GM12873 (cell line): Measurements from ENCODE around the gene OR11G2.

ENCODE experiments used
- CTCF ChIP-seq: IDR thresholded peaks from 2 replicates; pipeline ENCODE4 v1.5.1; 2012; ENCODE audit warnings: low read depth, mild to moderate bottlenecking, moderate library complexity, low read length, control low read depth; ENCODE audit not compliant: insufficient read depth; ENCODE audit errors: missing control alignments

The OR11G2 gene

GRCh38 chr14:20198991-20199390 is 8.3 kb downstream of the OR11G2 start:
- TF ChIP-seq CTCF: no peak

- no peak for TF ChIP-seq CTCF
These were observed 14.0 kb downstream of the OR11G2 start for GRCh38 chr14:20204721-20205120.

GRCh38 chr14:20209595-20209994 is 18.9 kb downstream of the OR11G2 start:
- TF ChIP-seq CTCF: no peak

GRCh38 chr14:20215196-20215595 is 24.5 kb downstream of the OR11G2 start:
- TF ChIP-seq CTCF: no peak

- TF ChIP-seq CTCF: no peak
These were observed 28.3 kb downstream of the OR11G2 start for GRCh38 chr14:20219033-20219432.

- TF ChIP-seq CTCF: no peak
These were observed 32.7 kb downstream of the OR11G2 start, which contains the start of gene OR11H6 for GRCh38 chr14:20223410-20223809. Gene OR11H6 (plus strand): TSS chr14:20223710. CDS start chr14:20223710, 0 bp downstream.

- TF ChIP-seq CTCF: no peak
These were observed 38.0 kb downstream of the OR11G2 start, which contains the start of gene OR11H7 for GRCh38 chr14:20228681-20229080. Gene OR11H7 (plus strand): TSS chr14:20228981.
